Peyer's patch (tissue), 4 donors: ENCODE measurements around the gene MERTK.

Experiments
- POLR2A ChIP-seq, 2 donors: fragments of 450-650 bp; IDR thresholded peaks; one replicate each; pipeline ENCODE4 v1.5.1; 2017; ENCODE audit warnings: antibody characterized with exemption in 2 of 2, mild to moderate bottlenecking in 2 of 2, moderate library complexity in 2 of 2
- TF ChIP-seq, protein P1 (sequence below), 6 experiments: fragments of 450-650 bp in 4 of 6; fragments of 200-600 bp in 2 of 6; sonication (generic) in 1 of 6; IDR thresholded peaks; one replicate each; pipeline ENCODE4 v1.5.1; 2017 to 2019; ENCODE audit warnings: antibody characterized with exemption in 6 of 6, mild to moderate bottlenecking in 3 of 6, moderate library complexity in 1 of 6

DNA sequence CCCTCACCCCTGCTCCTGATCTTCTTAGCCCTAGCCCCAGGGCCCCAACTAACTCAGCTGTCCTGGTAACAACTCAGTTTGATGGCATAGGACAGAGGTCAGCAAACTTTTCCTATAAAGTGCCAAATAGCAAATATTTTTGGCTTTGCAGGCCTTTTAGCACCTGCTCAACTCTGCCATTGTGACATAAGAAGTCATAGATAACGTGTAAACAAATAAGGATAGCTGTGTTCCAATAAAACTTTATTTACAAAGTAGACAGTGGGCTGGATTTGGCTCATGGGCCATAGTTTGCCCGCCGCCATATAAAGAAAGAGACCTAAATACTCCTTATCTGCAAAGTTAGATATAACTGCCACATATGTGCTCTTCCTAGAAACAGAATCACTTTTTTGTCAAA lies 129.4 kb downstream of the MERTK start:
- TF ChIP-seq, protein P1, sequence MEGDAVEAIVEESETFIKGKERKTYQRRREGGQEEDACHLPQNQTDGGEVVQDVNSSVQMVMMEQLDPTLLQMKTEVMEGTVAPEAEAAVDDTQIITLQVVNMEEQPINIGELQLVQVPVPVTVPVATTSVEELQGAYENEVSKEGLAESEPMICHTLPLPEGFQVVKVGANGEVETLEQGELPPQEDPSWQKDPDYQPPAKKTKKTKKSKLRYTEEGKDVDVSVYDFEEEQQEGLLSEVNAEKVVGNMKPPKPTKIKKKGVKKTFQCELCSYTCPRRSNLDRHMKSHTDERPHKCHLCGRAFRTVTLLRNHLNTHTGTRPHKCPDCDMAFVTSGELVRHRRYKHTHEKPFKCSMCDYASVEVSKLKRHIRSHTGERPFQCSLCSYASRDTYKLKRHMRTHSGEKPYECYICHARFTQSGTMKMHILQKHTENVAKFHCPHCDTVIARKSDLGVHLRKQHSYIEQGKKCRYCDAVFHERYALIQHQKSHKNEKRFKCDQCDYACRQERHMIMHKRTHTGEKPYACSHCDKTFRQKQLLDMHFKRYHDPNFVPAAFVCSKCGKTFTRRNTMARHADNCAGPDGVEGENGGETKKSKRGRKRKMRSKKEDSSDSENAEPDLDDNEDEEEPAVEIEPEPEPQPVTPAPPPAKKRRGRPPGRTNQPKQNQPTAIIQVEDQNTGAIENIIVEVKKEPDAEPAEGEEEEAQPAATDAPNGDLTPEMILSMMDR (IDR thresholded peaks at IDR 0.05), result no peak
- TF ChIP-seq POLR2A (IDR thresholded peaks at IDR 0.05), result no peak
